Measurements from ENCODE around the gene RIMS1.

RIMS1 gene

GRCh38 chr6:72418495-72418894, 532.1 kb downstream of the RIMS1 start:
- DNase-seq: no peak

DNA sequence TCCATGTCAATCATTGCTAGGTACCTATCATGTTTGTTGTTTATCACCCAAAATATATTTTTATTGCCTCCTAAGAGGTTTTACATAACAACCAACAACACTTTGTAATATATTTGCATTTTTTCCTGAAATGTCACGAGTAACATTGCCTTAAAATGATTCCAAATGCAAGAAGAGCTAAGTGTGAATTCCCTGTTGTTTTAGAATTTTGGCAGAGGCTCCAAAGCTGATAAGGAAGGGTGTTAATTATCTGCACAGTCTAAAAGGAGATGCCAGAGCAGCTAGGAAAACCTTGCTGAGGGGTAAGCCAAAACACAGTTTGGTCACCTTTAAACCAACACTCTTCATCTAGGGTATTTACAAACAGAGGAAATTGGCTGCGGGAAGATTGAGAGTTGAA, 533.6 kb downstream of the RIMS1 start:
- DNase-seq: no peak

DNA sequence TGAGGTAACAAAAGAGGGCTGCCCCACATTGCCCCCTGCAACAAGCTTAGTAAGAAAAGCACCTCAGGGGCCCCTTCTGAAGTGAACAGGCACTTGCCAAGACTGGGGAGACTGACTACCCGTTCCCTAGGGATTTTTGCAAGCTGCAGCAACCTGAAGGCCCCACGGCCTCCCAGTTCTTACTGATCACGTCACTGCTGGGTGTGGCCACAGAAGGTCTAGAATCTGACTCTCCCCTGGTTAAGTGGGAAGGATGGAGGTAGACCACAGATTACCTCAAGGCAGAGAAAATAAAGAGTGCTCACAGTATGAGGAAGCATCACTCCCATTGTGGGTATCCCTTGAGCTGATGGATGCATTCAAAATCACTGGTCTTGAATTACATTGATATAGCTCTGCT, 534.1 kb downstream of the RIMS1 start:
- DNase-seq: no peak

DNA sequence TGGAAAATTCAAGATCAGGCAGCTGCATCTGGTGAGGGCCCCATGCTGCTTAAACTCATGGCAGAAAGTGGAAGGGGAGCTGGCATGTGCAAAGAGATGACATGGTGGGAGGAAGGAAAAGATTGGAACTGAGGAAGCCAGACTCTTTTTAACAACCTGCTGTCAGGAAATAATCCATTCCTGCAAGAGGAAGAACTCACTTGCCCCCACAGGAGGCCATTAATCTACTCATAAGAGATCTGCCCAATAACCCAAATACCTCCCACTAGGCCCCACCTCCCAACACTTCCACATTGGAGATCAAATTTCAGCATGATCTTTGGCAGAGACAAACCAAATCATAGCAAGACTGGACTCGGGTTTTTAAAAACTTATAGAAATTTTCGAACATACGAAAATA, 535.0 kb downstream of the RIMS1 start:
- DNase-seq: no peak

DNA sequence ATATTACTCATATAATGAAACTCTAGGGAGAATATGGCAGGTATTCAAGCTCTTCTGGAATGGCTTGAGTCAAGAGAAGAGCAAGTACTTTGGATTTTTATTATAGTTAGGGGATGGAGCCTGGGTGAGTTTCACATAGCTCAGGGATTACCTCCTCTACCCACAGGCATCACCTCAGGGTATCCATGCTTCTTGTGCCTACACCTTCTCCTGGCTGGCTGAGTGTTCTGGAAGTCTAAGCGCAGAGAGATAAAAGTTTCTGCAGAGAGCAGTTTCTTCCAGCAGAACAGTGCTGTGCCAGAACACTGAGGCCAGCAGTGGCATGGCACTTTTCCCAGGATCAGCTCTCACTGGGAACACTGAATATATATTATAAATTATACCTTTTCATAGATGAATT, 535.8 kb downstream of the RIMS1 start:
- DNase-seq: no peak

- DNase-seq: no peak
Measured at GRCh38 chr6:72424476-72424875, 538.1 kb downstream of the RIMS1 start.

DNA sequence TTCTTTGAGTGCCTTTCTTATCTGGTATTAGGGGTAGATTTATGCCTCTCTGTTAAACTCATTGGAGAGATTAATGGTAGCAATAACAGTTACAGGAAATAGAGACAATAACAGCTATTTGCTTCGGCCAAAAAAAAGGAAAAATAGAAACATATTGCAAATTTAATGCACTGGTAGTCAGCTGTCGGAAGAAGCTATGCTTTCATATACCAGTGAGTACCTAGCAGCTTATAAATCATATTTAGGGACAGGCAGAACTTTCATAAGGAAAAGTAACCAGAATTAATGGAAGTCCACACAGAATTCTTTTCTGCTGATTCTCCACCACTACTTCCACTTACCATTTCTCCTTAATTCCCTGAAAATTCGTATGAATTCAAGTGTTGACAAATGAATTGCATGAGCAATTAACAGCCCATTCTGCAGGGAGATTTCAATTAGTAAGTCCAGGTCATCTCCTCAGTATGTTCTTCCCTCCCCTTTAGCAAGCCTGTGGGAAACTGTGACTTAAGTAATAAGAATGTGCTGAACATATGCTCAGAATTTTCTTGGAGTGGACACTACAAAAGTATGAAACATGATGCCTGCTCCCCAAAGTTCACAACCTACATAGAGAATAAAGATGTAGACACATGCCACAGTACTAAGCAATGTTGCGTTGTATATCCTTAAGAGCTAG, 538.8 kb downstream of the RIMS1 start:
- DNase-seq: no peak

DNA sequence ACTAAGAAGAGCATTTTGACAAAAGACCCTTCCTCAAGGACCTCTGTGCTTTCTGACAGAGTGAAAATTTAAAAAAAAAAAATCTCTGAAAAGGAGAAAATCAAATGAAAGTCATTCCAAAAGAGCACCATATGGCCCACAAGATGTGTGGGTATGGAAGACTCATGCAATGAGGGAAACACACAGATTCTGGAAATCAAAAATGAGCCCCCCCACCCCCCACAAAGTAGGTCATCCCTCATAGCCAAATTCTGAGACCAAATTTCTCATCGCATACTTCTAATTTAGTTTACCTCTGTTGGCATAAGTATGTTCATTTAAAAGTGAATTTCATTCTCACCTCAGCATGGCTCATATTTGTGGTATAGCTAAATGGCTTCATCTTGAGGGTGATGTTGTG, 554.3 kb downstream of the RIMS1 start:
- no peak for DNase-seq

- DNase-seq: no peak
Measured at GRCh38 chr6:72446430-72446829, 560.1 kb downstream of the RIMS1 start.
